Suppressor macrophage treated with lipopolysaccharide for 1 hour (primary cell): ENCODE measurements around the gene TBX6.
A peak's percentile ranks its signal among the peaks of the same experiment; 100 is the strongest.
"Not testable (repeated sequence)": the region's sequence is repeated elsewhere in the genome, so short reads cannot be mapped to it uniquely, and the experiment has no call there.

ENCODE experiments used
- DNase-seq, 3 donors: peaks; one replicate each; pipeline ENCODE4 v3.0.0-alpha.2; 2020 to 2022

Gene TBX6, protein sequence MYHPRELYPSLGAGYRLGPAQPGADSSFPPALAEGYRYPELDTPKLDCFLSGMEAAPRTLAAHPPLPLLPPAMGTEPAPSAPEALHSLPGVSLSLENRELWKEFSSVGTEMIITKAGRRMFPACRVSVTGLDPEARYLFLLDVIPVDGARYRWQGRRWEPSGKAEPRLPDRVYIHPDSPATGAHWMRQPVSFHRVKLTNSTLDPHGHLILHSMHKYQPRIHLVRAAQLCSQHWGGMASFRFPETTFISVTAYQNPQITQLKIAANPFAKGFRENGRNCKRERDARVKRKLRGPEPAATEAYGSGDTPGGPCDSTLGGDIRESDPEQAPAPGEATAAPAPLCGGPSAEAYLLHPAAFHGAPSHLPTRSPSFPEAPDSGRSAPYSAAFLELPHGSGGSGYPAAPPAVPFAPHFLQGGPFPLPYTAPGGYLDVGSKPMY

DNA sequence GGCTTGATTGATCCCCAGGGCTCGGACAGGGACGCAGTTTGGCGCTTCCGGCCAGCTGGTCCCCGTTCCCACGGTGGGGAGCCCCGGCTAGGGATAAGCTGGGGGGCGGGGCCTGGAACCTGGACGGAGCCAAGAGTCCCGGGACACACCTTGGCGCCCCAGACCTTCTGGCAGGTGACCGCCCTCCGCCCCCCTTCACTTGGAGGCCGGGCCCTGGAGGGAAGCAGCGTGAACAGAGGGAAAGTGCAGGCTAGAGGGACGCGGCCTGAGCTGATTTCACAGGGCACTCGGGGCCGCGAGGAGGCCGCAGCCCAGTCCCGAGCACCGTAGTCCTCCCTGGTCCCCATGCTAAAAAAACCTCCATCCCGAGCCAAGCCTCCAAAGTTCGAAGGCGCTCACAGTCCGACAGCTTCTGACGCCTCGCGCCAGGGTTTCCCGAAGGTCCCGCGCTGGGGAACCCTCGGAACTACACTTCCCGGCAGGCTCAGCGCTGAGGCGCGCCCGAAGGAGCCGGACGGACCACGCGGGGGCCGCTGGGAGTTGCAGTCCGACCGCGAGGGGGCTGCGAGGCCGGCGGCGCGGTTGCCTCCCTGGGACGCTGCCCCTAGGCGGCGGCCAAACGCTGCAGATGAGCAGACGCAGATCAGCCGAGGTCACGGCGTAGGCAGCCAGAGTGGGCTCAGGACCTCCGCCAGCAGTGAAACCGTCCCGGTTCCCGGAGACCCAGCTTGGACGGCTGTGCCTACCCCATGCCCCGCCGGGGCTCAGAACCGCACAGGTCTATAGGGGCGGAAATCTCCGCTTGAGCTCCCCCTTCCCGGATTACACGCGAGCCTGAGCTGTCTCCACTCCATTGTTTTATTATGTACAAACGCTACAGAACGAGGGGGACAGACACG, at the start of gene TBX6:
TSS of gene TBX6 (minus strand) at position 451 of the 899 bp plus-strand sequence. CDS start 731 bp downstream, outside the sequence.
- peak; percentile 95 to 98 (median 98) for DNase-seq

GRCh38 chr16:30139583-30140481, 48.1 kb upstream of the TBX6 start:
- peak; percentile 27 to 32 (median 29) for DNase-seq

GRCh38 chr16:30137897-30138296, 46.2 kb upstream of the TBX6 start:
- peak in 1 of 3 donors; percentile 16 for DNase-seq

- DNase-seq = peak; percentile 34 to 71 (median 60)
Observed at GRCh38 chr16:30136971-30137605, 45.4 kb upstream of the TBX6 start.

GRCh38 chr16:30132591-30132990, 40.9 kb upstream of the TBX6 start:
- DNase-seq = no peak

GRCh38 chr16:30131869-30132475, 40.2 kb upstream of the TBX6 start:
- DNase-seq = no peak

- no peak for DNase-seq
Observed at GRCh38 chr16:30127993-30128392, 36.3 kb upstream of the TBX6 start.

- not testable (repeated sequence) for DNase-seq
Observed at GRCh38 chr16:30125690-30126089, 34.0 kb upstream of the TBX6 start.

DNA sequence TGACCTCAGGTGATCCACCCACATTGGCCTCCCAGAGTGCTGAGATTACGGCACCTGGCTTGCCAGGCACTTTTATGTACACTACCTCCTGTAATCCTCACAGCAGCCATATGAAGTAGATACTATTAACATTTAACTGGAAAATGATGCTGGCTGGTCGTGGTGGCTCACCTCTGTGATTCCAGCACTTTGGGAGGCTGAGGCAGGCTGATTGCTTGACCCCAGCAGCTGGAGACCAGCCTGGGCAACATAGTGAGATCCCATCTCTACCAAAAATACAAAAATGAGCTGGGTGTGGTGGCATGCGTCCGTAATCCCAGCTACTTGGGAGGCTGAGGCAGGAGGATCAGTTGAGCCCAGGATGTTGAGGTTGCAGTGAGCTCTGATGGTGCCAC, 33.3 kb upstream of the TBX6 start:
- DNase-seq = no peak

DNA sequence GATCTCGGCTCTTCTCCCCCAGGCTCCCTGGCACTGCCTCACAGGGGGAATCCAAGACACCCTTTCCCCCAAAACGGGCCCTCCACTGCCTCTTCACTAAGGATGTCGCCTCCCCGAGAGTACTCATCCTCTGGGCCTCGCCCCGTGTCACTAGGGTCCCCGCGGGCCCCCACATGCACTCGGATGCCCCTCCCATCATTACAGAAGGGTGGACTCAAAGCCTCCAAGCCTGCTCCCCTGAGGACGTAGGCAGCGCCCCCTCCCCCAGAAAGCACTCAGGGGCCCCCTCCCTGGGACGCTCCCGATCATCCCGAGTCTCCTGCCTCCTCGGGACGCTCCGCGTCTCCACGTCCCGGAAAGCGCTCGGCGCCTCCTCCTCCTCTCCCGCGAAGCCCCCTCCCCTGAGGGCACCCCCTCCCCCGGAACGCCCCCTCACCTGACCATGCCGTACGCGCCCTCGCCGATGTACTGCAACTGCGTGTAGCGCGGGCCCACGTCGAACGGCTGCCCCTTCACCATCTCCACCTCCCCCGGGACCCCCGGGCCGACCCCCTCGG, 31.0 kb upstream of the TBX6 start:
- peak in 1 of 3 donors; percentile 11 for DNase-seq

DNA sequence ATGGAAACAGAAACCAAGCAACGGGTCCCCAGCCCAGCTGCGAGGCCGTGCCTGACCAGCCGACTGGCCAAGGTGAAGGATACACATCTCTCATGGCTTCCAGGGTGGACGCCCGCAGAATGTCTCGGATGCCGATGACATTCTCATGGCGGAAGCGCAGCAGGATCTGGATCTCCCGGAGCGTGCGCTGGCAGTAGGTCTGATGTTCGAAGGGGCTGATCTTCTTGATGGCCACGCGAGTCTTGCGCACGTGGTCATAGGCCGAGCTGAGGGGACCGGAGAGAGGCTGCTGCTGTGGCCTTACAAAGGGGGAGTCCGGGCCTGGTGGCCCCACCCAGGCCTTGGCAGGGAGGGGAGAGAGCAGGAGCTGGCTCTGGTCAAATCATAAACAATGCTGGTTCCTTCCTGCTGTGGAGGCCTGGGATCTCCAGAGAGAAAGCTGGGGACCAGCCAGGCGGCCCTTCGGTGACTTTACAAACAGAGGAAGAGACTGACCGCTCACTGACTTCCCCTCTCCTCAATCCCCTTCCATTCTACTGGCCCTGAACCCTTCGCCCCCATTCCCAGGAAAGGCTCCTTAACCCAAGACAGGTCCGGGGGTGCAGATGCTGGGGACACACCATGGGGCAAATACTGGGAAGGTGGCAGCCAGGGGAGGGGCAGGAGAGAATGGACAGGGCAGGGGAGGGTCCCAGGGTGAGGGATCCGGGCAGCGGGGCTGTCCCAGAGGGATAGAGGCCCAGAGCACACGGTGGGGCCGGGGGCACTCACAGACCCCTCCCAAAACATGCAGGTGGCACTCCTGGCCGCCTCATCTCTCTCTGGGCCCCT, 30.2 kb upstream of the TBX6 start:
- DNase-seq = peak; percentile 28 to 43 (median 32)

- DNase-seq = no peak
Observed at GRCh38 chr16:30120340-30121105, 28.8 kb upstream of the TBX6 start.

DNA sequence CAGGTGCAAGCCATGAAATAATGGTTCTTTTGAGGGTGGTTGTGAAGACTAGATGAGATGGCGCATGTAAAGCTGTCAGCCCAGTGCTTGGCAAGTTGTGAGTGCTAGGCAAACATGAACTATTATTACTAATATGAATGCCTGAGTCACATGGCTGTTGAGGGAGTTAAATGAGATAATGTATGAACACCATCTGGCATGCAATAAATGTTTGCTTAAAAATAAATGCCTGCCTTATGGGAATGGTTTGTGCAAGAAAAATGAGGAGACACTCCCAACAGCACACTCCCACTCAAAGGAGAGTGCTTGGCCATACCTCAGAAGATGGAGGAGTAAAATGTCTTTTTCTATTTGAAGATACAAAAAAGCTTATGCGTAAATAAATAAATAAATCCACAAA, 27.7 kb upstream of the TBX6 start:
- no peak for DNase-seq

- no peak for DNase-seq
Observed at GRCh38 chr16:30117768-30118167, 26.0 kb upstream of the TBX6 start.

GRCh38 chr16:30116291-30117207, 24.8 kb upstream of the TBX6 start:
- DNase-seq = no peak

- no peak for DNase-seq
Observed at GRCh38 chr16:30115238-30115637, 23.5 kb upstream of the TBX6 start.

GRCh38 chr16:30114833-30115232, 23.1 kb upstream of the TBX6 start:
- DNase-seq = not testable (repeated sequence)

- no peak for DNase-seq
Observed at GRCh38 chr16:30114411-30114810, 22.7 kb upstream of the TBX6 start.
